22Rv1 (cell line): Measurements from ENCODE around the gene CES5A.
"Not testable (repeated sequence)": the region's sequence is repeated elsewhere in the genome, so short reads cannot be mapped to it uniquely, and the experiment has no call there.

ENCODE experiments used
- ZFX ChIP-seq: fragments of 450-650 bp; IDR thresholded peaks from 2 replicates; pipeline ENCODE4 v1.6.1; 2017; ENCODE audit warnings: antibody characterized with exemption, borderline replicate concordance
- TF ChIP-seq, protein P1 (sequence below): fragments of 450-650 bp; IDR thresholded peaks from 2 replicates; pipeline ENCODE4 v1.5.1; 2017; ENCODE audit warnings: mild to moderate bottlenecking

- TF ChIP-seq, protein P1, sequence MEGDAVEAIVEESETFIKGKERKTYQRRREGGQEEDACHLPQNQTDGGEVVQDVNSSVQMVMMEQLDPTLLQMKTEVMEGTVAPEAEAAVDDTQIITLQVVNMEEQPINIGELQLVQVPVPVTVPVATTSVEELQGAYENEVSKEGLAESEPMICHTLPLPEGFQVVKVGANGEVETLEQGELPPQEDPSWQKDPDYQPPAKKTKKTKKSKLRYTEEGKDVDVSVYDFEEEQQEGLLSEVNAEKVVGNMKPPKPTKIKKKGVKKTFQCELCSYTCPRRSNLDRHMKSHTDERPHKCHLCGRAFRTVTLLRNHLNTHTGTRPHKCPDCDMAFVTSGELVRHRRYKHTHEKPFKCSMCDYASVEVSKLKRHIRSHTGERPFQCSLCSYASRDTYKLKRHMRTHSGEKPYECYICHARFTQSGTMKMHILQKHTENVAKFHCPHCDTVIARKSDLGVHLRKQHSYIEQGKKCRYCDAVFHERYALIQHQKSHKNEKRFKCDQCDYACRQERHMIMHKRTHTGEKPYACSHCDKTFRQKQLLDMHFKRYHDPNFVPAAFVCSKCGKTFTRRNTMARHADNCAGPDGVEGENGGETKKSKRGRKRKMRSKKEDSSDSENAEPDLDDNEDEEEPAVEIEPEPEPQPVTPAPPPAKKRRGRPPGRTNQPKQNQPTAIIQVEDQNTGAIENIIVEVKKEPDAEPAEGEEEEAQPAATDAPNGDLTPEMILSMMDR = not testable (repeated sequence)
- not testable (repeated sequence) for TF ChIP-seq ZFX
These were observed 17.5 kb downstream of the CES5A start for GRCh38 chr16:55857650-55858049.
